ENCODE data around the gene UNC93B1.

Gene UNC93B1, protein sequence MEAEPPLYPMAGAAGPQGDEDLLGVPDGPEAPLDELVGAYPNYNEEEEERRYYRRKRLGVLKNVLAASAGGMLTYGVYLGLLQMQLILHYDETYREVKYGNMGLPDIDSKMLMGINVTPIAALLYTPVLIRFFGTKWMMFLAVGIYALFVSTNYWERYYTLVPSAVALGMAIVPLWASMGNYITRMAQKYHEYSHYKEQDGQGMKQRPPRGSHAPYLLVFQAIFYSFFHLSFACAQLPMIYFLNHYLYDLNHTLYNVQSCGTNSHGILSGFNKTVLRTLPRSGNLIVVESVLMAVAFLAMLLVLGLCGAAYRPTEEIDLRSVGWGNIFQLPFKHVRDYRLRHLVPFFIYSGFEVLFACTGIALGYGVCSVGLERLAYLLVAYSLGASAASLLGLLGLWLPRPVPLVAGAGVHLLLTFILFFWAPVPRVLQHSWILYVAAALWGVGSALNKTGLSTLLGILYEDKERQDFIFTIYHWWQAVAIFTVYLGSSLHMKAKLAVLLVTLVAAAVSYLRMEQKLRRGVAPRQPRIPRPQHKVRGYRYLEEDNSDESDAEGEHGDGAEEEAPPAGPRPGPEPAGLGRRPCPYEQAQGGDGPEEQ

DNA sequence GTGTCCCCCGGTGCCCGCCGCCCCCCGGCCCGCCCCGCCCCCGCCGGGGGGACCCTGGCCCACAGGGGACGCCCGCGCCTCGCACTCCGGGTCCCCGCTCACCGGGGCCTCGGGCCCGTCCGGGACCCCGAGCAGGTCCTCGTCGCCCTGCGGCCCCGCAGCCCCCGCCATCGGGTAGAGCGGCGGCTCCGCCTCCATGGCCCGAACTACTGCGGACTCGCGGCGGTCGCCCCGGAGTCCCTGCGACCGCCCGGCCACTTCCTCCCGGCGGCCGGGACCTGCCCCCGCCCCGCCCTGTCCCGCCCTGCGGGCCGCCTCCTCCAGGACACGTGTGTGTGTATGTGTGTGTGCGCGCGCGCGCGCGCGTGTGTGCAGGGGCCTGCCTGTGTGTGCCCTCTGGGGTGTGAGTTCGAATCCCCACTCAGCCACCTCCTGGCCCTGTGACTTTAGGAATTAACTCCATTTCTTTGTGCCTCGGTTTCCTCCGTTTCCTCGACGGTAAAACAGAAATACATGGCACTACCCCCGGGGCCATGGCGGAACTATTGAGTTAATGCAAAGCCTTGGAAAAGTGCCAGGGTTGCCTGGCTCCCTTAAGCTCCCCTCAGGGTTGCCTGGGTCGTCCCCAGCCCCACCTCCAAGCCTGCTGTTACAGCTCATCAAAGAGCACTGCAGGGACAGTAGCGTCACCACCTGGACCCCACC is at the start of gene UNC93B1:
TSS of gene UNC93B1 (minus strand) at position 252 of the 705 bp plus-strand sequence. CDS start at position 198, 54 bp downstream.
- peak; percentile 99 for DNase-seq

DNA sequence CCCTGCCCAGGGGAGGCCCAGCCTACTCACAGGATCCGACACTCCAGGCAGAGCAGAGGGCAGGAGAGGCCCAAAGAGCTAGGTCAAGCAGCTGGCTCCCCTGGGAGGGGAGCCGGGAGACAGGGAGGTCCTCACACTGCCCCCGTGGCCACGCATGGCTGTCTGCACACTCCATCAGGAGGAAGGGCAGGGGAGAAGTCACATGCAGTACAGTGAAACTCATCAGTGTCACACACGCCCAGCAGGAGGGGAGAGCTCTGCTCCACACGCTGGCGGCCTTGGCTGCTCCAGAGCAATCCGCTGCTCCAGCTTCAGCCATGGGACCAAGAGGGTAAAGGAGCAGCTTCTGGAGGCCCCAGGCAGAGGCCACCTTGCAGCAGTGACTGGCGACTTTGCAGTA is 49.2 kb upstream of the UNC93B1 start:
- DNase-seq: no peak

DNA sequence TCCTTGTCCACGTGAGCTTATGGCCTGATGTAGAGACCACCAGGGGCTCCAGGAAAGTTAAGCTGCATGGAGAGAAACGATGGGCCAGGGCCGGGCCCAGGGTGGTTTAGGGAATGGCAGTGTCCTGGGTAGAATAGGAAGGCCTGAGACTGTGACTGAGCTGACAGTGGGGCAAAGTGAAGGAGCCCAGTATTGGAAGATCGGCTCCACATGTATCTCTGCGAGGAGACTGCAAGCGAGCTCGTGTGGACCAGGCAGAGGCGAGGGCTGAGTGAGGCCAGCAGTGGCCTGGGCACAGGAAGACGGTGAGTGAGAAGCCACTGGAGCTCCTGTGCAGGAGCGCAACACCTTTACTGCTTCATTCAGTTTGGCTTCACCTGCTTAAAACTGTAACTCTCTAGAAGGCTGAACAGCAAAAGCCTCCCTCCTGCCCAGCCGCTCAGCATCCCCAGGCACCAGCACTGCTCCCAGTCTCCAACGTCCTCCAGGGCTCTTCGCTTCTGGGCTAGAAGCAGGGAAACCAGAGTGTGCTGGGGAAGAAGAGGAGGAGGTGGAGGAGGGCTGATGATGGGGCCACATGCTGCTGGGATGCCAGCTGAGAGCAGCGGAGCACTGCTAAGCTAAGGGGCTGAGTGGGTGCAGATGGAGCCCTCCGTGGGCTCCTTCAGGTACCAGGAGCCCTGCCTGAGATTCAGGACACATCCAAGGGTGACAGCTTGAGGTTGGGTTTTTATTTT is 48.4 kb upstream of the UNC93B1 start:
- DNase-seq: no peak

DNA sequence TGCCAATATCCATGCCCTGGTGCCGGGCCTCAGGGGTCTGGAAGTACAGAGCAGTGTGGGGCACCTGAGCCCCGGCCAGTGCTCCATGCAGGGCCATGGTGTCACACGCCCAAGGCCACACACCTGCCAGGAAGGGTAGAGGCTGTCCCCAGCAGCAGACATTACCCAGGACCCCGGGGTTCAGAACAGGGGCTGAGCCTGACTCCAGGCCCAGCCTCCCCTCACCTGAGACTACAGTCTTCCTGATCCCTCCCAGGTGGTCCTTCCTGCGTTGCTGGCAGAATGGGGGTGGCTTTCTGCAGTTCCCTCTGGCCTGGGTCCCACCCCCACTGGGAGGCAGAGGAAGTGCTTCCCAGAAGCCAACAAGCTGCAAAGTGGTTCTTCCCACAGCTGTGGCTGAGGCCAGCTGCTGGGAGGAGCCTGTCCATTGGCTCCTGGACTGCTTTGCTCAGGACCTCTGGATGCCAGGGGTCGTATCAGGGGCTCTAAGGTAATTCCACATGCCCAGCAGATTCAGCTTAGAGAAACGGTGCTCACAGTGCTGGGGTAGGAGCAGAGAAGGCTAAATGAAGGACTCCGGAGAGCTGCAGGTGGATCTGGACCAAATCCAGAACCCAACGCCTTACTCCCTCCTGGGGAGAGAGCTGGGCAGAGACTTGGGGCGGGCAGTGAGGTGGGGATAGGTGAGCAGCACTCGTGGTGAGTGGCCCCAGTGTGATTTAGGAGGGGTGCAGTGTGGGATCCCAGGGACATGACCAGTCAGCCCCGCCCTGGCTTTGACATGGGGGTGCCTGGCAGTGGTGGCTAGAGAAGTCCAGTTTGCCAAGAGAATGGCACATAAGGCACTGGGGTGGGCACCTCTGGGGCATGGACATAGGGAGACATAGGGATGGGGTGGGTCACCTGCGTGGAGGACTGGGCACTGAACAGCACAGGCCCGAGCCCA is 47.6 kb upstream of the UNC93B1 start:
- DNase-seq: peak; percentile 32

DNA sequence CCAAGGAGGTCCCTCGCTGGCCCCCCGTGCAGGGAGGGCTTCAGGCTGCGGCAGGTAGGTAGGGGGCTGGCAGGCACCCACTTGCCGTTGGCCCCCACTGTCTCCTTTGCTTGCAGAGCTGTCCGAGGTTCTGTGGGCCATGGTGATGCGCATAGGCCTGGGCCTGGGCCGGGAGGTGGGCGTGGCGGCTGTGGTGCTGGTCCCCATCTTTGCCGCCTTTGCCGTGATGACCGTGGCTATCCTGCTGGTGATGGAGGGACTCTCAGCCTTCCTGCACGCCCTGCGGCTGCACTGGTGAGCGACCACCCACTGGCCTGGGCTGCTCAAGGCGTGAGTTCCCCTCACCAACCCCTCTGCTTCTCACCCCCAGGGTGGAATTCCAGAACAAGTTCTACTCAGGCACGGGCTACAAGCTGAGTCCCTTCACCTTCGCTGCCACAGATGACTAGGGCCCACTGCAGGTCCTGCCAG is 46.5 kb upstream of the UNC93B1 start:
- no peak for DNase-seq

DNA sequence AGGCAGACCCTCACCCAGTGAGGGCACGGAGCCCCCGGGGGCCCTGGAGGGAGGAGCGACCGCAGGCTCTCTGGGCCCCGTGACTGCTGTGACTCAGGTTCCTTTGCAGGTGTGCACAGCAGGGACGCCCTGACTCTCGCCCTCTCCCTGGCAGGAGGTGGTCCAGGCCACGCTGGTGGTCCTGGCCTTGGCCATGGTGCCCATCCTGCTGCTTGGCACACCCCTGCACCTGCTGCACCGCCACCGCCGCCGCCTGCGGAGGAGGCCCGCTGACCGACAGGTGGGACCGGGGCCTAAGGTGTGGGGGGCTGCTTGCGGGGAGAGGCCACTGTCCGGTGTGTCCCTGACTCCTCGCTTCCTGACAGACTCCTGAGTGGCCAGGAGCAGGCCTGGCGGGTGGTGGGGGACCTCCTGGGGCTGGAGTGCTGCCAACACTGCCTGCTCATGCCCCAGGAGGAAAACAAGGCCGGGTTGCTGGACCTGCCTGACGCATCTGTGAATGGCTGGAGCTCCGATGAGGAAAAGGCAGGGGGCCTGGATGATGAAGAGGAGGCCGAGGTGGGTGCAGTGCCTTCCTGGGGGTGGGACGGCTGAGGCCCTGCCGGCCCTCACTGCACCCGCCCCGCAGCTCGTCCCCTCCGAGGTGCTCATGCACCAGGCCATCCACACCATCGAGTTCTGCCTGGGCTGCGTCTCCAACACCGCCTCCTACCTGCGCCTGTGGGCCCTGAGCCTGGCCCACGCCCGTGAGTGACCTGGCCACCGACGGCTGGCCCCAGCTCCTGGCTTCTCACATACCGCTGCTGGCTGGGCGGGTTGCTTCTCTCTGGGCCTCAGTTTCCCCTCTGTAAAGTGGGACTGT is 45.8 kb upstream of the UNC93B1 start:
- DNase-seq: no peak

DNA sequence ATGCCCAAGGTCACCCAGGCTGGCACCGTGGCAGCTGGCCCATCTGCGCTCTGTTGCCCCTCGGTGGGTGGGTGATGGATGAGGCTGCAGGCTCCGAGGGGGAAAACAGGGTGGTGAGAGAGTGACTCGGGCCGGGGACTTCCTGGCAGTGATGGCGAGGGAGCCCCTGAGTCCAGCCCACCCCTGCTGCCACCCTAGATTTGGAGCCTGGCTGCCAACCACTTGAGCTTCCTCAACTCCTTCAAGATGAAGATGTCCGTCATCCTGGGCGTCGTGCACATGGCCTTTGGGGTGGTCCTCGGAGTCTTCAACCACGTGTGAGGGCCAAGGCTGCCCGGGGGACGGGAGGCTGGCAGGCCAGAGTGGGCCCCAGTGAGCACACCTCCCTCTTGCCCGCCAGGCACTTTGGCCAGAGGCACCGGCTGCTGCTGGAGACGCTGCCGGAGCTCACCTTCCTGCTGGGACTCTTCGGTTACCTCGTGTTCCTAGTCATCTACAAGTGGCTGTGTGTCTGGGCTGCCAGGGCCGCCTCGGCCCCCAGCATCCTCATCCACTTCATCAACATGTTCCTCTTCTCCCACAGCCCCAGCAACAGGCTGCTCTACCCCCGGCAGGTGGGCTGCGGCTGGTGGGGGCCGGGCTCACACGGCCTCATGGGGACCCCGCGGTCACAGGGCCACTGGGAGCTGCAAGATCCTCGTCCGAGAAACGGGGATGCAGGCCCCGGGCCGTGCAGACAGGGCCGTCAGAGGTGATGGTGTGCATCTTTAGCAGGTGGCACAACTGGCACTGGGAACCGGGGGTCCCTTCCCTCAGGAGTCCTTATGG is 45.0 kb upstream of the UNC93B1 start:
- DNase-seq: no peak

DNA sequence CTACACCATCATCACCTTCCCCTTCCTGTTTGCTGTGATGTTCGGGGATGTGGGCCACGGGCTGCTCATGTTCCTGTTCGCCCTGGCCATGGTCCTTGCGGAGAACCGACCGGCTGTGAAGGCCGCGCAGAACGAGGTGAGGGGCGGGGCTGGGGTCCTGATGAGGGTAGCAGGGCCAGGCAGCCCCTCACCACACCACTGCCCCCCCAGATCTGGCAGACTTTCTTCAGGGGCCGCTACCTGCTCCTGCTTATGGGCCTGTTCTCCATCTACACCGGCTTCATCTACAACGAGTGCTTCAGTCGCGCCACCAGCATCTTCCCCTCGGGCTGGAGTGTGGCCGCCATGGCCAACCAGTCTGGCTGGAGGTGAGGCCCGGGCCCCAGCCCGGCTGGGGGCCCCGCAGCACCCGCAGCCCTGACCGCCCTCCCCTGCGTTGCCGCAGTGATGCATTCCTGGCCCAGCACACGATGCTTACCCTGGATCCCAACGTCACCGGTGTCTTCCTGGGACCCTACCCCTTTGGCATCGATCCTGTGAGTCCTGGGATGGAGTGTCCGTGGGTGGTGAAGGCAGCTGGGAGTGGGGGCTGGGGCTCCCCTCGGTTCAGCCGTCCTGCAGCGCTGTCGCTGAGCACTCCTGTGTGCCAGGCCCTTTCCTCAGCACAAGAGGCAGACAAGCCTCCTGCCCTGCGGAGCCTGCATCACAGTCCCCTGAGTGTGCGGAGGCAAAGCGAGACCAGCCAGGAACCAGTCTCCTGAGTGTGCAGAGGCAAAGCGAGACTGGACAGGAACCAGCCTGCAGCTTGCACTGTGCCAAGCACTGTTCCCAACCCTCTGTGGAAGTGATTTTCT is 43.8 kb upstream of the UNC93B1 start:
- no peak for DNase-seq

DNA sequence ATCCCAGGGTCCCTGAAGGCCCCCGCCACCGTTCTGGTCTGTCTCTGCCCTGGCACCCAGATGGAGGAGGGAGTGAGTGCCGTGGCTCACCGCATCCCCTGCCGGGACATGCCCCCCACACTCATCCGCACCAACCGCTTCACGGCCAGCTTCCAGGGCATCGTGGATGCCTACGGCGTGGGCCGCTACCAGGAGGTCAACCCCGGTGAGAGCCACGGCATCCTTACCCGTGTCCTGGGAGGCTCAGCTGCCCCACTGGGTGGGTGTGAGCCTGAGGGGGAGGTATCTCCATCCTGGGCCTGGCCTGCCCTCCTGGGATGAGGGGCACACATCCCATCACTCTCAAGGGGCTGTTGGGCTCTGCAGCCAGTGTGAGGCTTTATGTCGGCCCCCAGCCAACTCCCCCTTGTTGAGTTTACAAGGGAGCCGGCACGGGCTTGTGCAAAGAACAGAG is 41.0 kb upstream of the UNC93B1 start:
- DNase-seq: no peak

DNA sequence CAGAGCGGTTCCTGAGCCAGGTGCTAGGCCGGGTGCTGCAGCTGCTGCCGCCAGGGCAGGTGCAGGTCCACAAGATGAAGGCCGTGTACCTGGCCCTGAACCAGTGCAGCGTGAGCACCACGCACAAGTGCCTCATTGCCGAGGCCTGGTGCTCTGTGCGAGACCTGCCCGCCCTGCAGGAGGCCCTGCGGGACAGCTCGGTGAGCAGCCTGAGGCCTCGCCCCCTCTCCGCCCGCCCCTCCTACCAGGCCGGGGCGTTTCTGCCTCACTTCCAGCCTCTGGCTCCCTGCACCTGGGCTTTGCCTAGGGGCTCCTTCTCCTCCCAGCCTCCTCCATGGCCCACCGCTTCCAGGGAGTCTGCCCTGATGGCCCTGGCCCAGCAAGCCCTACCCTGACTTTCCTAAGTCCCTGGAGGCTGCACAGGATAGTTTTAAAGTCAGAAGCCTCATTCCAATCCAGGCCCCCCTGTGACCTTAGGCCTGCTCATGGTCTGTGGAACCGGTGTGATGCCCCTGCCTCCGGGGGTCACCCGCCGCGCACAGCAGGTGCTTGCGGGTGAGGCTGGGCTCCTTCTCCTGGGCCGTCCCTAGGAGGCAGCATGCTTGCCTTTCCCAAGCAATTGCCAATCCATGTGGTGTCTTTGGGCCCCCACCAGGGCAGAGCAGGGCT is 40.4 kb upstream of the UNC93B1 start:
- DNase-seq: peak; percentile 69

DNA sequence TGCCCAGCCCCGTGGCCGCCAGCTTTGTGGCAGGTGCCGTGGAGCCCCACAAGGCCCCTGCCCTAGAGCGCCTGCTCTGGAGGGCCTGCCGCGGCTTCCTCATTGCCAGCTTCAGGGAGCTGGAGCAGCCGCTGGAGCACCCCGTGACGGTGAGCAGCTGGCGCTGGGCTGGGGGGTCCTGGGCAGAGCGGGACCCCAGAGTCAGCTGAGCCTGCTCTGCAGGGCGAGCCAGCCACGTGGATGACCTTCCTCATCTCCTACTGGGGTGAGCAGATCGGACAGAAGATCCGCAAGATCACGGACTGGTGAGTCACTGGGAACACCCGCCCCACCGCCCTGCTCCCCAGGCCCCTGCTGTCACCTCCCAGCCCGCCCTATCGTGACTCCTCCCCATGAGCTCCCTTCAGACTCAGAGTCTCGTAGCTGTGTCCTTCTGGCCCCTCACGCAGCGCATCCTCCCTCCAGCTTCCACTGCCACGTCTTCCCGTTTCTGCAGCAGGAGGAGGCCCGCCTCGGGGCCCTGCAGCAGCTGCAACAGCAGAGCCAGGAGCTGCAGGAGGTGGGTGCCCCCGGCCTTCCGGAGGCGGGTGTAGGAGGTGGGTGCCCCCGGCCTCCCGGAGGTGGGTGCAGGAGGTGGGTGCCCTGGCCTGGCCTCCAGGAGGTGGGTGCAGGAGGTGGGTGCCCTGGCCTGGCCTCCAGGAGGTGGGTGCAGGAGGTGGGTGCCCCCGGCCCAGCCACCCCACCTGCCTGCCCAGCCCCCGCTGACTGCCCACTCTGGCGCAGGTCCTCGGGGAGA is 39.6 kb upstream of the UNC93B1 start:
- DNase-seq: peak; percentile 46

DNA sequence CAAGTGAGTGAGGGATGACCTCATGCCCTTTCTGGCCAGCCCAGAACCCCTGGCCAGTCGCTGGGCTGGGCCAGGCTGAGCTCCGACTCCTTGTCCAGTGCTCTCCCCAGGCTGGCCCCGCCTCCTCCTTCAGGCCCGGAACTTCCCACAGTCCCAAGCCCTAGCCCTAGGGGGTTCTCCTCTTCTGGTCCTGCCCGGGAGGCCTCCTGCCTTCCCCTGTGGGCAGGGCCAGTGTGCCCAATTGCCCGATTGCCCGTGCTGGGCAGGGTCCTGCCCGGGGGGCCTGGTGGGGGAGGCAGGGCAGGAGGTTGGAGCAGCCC is 39.1 kb upstream of the UNC93B1 start:
- DNase-seq: no peak

DNA sequence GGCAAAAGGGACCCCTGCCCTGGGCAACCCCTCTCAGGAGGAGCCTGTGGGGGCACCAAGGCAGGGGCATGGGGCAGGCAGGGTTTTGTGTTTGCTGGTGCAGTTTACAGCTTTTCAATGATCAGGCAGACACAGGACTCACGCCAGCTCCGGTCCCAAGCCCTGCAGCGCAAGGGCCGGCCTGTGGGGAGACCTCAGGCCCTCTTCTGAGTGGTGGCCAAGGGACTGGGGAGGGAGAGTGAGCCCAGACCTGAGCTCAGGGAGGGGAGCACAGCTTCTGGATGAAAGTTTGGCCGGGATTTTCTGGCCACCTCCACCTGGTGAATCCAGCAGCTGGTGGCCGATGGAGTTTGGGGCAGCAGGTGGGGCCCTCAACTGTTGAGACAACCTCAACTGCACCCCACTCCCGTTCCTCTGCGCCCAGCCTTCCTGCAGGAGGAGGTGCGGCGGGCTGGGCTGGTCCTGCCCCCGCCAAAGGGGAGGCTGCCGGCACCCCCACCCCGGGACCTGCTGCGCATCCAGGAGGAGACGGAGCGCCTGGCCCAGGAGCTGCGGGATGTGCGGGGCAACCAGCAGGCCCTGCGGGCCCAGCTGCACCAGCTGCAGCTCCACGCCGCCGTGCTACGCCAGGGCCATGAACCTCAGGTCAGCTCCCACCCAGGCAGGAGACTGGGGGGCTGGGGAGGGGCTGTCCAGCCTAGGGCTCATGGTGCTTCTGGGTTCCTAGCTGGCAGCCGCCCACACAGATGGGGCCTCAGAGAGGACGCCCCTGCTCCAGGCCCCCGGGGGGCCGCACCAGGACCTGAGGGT is 38.5 kb upstream of the UNC93B1 start:
- DNase-seq: peak; percentile 40

DNA sequence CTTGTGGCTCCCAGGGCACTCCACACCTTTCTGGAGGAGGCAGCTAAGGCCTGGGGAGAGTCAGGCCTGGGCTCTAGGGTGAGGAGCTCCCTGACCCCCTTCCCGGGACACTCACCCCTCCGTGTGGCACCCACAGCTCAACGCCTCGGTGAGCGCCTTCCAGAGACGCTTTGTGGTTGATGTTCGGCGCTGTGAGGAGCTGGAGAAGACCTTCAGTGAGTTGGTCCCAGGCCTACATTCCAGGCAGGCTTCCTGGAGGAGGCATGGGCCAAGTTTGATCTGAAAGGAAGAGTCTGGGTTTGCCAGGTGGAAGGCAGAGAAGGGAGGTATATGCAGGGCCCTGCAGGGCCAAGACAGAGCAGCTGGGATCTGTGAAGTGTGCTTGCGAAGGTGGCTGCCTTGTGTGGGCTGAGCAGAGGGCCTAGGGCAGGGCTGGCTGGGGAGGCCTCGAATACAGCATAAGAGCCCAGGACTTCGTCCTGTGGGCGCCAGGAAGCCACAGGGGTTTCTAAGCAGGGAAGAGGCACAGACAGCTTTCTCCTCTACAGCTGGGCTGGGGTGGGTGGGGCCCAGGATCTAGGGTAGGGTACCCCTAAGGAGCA is 37.8 kb upstream of the UNC93B1 start:
- DNase-seq: no peak

DNA sequence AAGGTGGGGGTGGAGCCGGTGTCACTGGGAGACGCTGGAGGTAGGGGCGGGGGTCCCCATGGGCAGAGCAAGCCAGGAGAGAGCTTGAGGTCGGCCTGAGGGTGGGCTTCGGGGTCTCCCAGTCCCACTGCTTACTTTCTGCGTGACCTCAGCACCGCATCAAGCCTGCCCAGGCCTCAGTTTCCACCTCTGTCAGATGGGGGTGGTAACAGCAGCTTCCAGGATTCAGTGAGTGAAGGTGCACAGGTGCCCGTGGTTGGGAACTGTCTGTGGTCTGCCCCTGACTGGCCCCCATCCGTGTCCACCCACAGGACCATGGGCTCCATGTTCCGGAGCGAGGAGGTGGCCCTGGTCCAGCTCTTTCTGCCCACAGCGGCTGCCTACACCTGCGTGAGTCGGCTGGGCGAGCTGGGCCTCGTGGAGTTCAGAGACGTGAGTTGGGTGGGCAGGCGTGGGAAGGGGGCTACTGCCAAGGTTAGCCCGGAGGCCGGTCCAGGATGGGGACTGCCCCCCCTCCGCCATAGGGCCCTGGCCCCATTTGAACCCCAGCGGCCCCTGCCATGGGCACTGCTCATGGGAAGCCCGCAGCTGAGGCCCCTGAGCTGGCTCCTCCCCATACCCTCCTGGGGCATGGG is 37.2 kb upstream of the UNC93B1 start:
- no peak for DNase-seq
